ENCODE measurements around the gene GRIP2. TPM values are rescaled to one million over a fixed set of nuclear protein-coding genes. Genes with fewer than 3 reads are reported as not detected.

The GRIP2 gene
- total RNA-seq, 3 donors from 2014 or later (not counting 1 experiment from before 2014, with no cell fraction given): not detected

DNA sequence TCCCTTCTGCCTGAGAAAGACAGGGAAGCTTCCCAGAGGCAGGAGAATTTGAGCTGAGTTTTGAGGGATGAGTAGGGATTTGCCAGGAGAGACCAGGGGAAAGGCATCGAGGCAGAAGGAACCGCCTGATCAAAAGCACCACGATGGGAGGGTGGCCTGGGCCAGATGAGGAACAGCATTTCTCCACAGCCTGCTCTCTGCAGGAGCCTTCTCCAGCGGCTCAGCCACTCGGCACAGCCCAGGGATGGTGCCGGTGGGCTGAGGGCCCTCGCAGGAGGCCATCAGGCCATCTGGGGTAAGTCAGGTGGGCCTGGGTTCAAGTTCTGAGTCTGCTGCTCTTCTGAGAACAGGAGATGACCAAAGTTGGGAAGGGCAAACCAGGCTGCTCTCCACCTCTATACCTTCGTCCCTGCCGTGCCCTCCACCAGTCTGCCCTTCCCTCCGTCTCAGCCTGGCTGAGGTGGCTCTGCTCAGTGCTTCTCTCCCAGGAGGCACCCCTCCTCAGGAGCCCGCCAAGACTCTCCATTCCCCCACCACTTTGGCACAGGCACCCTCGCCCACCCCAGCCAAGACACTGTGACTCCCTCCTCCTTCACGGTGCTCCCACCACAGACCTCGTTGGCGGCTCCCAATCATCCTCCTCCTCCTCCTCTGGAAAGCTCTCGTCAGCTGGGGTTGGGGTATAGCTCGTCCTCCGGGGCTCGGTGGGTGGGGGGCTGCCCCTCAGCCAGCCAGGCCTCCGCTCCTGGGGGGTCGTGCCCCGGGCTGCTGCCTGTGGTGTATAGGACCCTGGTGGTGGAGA, 34.9 kb downstream of the GRIP2 start:
- peaks cover 5 to 9% of the 10 kb centered on the region in 2 donors for H3K9me3 Mint-ChIP-seq
- TF ChIP-seq, protein P1, sequence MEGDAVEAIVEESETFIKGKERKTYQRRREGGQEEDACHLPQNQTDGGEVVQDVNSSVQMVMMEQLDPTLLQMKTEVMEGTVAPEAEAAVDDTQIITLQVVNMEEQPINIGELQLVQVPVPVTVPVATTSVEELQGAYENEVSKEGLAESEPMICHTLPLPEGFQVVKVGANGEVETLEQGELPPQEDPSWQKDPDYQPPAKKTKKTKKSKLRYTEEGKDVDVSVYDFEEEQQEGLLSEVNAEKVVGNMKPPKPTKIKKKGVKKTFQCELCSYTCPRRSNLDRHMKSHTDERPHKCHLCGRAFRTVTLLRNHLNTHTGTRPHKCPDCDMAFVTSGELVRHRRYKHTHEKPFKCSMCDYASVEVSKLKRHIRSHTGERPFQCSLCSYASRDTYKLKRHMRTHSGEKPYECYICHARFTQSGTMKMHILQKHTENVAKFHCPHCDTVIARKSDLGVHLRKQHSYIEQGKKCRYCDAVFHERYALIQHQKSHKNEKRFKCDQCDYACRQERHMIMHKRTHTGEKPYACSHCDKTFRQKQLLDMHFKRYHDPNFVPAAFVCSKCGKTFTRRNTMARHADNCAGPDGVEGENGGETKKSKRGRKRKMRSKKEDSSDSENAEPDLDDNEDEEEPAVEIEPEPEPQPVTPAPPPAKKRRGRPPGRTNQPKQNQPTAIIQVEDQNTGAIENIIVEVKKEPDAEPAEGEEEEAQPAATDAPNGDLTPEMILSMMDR (IDR thresholded peaks at IDR 0.05): no peak
- H3K4me1 ChIP-seq (ENCODE audit: control insufficient read depth, insufficient read depth, low read length): peaks cover 3% of the 10 kb centered on the region
- H3K36me3 Mint-ChIP-seq: peaks cover 23% of the 10 kb centered on the region
- peaks cover 0 to 13% of the 10 kb centered on the region in 2 donors for H3K4me1 Mint-ChIP-seq
- no peak overlapping the region for H3K27ac Mint-ChIP-seq
- DNase-seq: no peak
- H3K27me3 Mint-ChIP-seq (ENCODE audit: low read depth in 2 of 2): peaks cover 5 to 14% of the 10 kb centered on the region in 2 donors
- no peaks in the 10 kb centered on the region for H3K36me3 ChIP-seq (ENCODE audit: control insufficient read depth, insufficient read depth, low read length)
- intact Hi-C loops (cut with micrococcal nuclease): no loop called here
- H3K9me3 ChIP-seq (ENCODE audit: control insufficient read depth, insufficient read depth, low read length): no peaks in the 10 kb centered on the region
- 87% methylated on average over 22 of the region's 22 CpGs for WGBS (ENCODE audit: insufficient coverage)
- ATAC-seq: no peak
- H3K4me3 Mint-ChIP-seq: no peak overlapping the region
- H3K27ac ChIP-seq (ENCODE audit: low read length): no peak overlapping the region
- H3K4me3 ChIP-seq (ENCODE audit: low read length): no peak overlapping the region
- H3K27me3 ChIP-seq (ENCODE audit: control insufficient read depth, insufficient read depth, low read length): no peaks in the 10 kb centered on the region

DNA sequence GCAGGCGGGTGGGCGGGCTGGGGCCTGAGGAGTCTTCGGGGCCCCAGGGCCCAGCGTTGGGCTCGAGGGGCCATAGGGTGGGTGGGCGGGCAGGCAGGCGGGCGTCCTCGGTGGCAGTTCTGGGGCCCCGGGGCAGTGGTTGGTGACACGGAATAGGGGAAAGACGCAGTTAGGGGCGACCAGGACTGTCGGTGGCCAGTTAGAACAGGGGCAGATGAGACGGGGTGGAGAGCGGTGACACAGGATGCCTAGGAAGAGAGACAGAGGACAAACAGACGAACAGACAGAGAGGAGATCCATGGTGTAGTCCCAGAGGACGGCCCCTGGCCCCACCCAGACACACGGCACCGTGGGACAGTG, 36.5 kb downstream of the GRIP2 start:
- Mint-ChIP-seq H3K4me3 (no peak overlapping the region), H3K4me1 (peaks cover 0 to 6% of the 10 kb centered on the region in 2 donors), H3K27me3 (ENCODE audit: low read depth in 2 of 2) (peaks cover 8 to 12% of the 10 kb centered on the region in 2 donors), H3K36me3 (peaks cover 23% of the 10 kb centered on the region), H3K27ac (no peak overlapping the region), H3K9me3 (peaks cover 5 to 9% of the 10 kb centered on the region in 2 donors)
- Histone ChIP-seq H3K27ac (ENCODE audit: low read length) (no peak overlapping the region), H3K4me3 (ENCODE audit: low read length) (no peak overlapping the region), H3K9me3 (ENCODE audit: control insufficient read depth, insufficient read depth, low read length) (no peaks in the 10 kb centered on the region), H3K27me3 (ENCODE audit: control insufficient read depth, insufficient read depth, low read length) (no peaks in the 10 kb centered on the region), H3K36me3 (ENCODE audit: control insufficient read depth, insufficient read depth, low read length) (no peaks in the 10 kb centered on the region), H3K4me1 (ENCODE audit: control insufficient read depth, insufficient read depth, low read length) (no peaks in the 10 kb centered on the region)
- WGBS (ENCODE audit: insufficient coverage): 93% methylated on average over 20 of the region's 20 CpGs
- DNase-seq (no peak), ATAC-seq (no peak)
- TF ChIP-seq, protein P1 (IDR thresholded peaks at IDR 0.05): no peak
- intact Hi-C loops (cut with micrococcal nuclease): no loop called here

DNA sequence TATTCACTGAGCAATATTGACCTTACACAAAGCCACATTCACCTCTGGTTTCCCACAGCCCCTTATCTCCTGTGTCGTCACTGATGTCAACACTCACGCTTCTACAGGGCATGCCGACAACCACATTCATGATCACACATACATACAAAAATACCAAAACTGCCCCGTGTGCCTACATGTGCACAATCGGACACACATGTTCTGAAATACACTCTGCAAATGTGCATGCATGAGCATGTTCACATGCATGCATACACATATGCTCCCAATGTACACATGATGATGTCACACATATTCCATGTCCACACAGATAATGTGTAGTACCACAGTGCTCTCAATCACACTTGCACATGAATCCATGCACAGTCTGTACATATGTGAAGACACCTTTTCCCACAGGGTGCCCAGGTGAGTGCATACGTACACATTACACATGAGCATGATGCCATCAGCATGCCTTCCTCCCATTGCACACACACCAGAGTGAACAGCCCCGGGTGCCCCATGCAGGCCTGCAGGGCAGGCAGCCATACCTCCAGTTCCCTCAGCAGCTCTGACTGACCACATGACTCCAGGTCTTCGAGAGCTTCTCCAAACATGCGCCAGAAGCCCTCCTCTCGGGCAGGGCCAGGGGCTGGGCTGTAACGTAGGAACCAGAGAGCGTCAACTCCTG, 37.0 kb downstream of the GRIP2 start:
- Mint-ChIP-seq H3K4me1 (peaks cover 0 to 2% of the 10 kb centered on the region in 2 donors), H3K27me3 (ENCODE audit: low read depth in 2 of 2) (peaks cover 9 to 13% of the 10 kb centered on the region in 2 donors), H3K4me3 (no peak overlapping the region), H3K27ac (no peak overlapping the region), H3K36me3 (peaks cover 23% of the 10 kb centered on the region), H3K9me3 (peaks cover 5 to 9% of the 10 kb centered on the region in 2 donors)
- Histone ChIP-seq H3K4me3 (ENCODE audit: low read length) (no peak overlapping the region), H3K36me3 (ENCODE audit: control insufficient read depth, insufficient read depth, low read length) (no peaks in the 10 kb centered on the region), H3K27ac (ENCODE audit: low read length) (no peak overlapping the region), H3K4me1 (ENCODE audit: control insufficient read depth, insufficient read depth, low read length) (no peaks in the 10 kb centered on the region), H3K9me3 (ENCODE audit: control insufficient read depth, insufficient read depth, low read length) (no peaks in the 10 kb centered on the region), H3K27me3 (ENCODE audit: control insufficient read depth, insufficient read depth, low read length) (no peaks in the 10 kb centered on the region)
- TF ChIP-seq, protein P1 (IDR thresholded peaks at IDR 0.05): no peak
- intact Hi-C loops (cut with micrococcal nuclease): no loop called here
- ATAC-seq (no peak), DNase-seq (no peak)
- 96% methylated on average over 12 of the region's 12 CpGs for WGBS (ENCODE audit: insufficient coverage)

All from natural killer cell (primary cell).